Measurements from ENCODE around the gene NBAS.
"Not testable (repeated sequence)": the region's sequence is repeated elsewhere in the genome, so short reads cannot be mapped to it uniquely, and the experiment has no call there.

NBAS gene

GRCh38 chr2:15557887-15558311 is 3.2 kb downstream of the NBAS start:
- no peak for DNase-seq

GRCh38 chr2:15556311-15556930 is 4.7 kb downstream of the NBAS start:
- peak in 1 of 2 donors; percentile 37 for DNase-seq

GRCh38 chr2:15555760-15556193 is 5.4 kb downstream of the NBAS start:
- DNase-seq = no peak

- no peak for DNase-seq
Observed at GRCh38 chr2:15554525-15555218, 6.5 kb downstream of the NBAS start.

DNA sequence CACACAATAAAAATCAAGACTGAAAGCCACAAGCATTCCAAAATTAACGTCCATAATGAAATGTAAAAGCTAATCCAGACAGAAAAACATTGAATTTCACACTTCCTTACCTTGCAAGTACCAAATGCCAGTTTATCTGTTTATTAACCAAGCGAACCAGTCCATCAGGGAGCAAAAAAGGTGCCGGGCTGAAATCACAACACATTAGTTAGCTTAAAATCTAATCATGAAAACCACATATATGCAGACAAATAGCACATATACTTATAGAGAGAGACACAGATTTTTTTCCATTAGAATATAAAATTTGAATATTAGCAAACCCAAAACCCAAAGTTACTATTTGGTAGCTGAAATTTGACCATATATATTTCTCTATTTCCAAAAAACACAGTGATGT is 7.2 kb downstream of the NBAS start:
- no peak for DNase-seq

GRCh38 chr2:15553519-15553918 is 7.6 kb downstream of the NBAS start:
- DNase-seq = no peak

- DNase-seq = no peak
Observed at GRCh38 chr2:15548974-15549373, 12.2 kb downstream of the NBAS start.

GRCh38 chr2:15547115-15547876 is 13.8 kb downstream of the NBAS start:
- DNase-seq = no peak

DNA sequence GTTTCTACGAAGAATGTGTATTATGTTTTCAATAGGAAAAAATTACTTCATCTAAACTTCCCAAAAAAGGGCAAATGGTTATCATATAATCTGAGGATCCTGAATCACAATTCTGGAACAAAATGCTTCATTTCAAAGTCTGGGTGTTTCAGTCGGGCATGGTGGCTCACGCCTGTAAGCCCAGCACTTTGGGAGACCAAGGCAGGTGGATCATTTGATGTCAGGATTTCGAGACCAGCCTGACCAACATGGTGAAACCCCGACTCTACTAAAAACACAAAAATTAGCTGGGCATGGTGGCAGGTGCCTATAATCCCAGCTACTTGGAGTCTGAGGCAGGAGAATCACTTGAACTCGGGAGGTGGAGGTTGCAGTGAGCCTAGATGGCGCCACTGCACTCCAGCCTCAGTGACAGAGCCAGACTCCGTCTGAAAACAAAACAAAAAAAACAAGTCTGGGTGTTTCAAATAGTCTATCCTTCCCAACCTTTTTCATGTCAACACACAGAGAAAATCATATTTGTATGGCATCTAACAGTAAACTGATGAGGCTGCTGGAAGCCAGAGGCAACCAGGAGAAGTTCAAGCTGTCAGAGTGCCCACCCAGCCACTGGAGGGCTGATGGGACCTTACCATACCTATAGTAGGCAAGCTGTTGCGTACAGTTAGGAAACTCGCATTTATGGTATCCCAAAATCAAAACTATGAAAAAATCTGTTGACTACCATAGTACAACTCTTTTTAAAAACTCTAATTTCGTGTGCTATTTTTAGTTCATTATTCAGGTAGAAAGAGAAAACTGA is 14.6 kb downstream of the NBAS start:
- no peak for DNase-seq

- DNase-seq = no peak
Observed at GRCh38 chr2:15544227-15544626, 16.9 kb downstream of the NBAS start.

DNA sequence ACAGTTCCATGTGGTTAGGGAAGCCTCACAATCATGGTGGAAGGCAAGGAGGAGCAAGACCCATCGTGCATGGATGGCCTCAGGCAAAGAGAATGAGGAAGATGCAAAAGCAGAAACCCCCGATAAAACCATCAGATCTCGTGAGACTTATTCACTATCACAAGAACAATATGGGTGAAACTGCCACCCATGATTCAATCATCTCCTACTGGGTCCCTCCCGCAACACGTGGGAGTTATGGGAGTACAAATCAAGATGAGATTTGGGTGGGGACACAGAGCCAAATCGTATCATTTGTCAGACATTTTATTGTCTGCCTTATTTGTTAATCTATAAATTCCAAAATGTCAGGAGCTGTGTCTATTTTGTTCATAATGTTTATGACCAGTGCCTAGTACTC is 17.6 kb downstream of the NBAS start:
- no peak for DNase-seq

GRCh38 chr2:15543053-15543452 is 18.1 kb downstream of the NBAS start:
- no peak for DNase-seq

GRCh38 chr2:15542269-15542668 is 18.9 kb downstream of the NBAS start:
- DNase-seq = not testable (repeated sequence)

GRCh38 chr2:15540523-15540922 is 20.6 kb downstream of the NBAS start:
- DNase-seq = not testable (repeated sequence)

- DNase-seq = no peak
Observed at GRCh38 chr2:15539999-15540398, 21.1 kb downstream of the NBAS start.

- DNase-seq = no peak
Observed at GRCh38 chr2:15538792-15539191, 22.3 kb downstream of the NBAS start.

DNA sequence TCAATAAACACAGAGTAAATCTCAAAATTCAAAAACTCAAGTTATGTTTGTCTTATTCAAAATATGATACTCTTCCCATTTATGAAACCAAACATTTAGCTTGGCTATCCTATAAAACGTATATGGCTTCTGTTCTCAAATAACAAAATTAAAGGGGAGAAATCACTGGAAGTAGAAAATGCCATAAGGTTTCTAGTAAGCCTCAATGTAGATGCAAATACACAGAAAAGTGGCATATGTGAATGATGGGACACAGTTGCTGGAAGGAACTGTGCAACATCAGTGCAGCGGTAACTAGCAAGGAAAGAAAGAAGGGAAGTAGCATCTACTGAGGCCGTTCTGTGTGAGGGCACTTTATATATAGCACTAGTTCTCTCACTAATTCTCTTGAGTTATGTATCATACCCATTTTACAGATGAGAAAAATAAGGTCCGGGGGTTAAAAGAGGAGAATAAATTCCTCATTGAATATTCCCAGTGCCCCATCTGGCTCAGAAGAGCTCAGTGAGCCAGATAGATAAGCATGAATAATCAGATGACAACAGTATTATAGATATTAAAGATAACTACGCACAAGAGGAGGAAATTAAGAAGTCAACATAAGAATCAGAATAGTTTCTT is 27.2 kb downstream of the NBAS start:
- DNase-seq = no peak

DNA sequence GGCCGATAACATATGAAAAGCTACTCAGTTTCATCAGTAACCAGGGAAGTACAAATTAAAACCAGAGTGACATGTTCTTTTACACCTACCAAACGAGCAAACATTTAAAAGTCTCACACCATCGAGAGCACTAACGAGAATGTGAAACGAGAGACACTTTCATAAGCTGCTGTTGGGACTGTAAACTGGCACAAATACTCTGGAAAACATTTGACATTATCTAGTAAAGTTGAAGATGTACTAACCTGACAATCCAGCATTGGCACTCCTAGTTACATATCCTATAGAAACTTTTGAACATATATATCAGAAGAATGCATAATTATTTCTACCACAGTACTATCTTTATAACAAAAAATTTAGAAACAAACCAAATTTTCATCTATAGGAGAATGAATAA is 28.1 kb downstream of the NBAS start:
- no peak for DNase-seq

GRCh38 chr2:15531095-15531854 is 29.9 kb downstream of the NBAS start:
- DNase-seq = no peak

GRCh38 chr2:15527074-15527739 is 33.9 kb downstream of the NBAS start:
- no peak for DNase-seq

DNA sequence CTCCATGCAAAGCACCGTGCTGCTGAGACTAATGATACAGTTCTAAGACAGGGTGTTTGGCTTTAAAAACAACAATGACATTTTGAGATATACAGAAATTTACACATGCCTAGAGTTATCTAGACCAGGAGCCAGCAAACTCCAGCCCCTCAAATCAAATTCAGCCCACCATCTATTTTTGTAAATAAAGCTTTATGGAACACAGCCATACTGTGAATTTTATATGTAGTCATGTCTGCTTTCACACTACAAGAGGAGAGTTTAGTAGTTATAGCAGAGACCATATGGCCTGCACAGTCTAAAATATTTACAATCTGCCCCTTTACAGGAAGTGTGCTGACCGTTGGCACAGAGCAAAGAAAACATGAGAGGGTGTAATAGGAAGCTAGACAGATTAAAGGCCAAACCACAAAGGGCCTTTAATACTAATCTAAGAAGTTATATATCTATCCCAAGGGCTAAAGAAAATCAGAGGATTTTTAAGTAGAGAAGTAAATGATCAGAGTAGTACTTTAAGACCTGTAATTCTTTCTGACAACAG is 39.4 kb downstream of the NBAS start:
- DNase-seq = no peak
